IMR-90 (cell line): ENCODE data around the gene B3GAT3. TPM values are rescaled to one million over a fixed set of nuclear protein-coding genes. Genes with fewer than 3 reads are reported as not detected.

Experiments used
- ATAC-seq: fragments of 200-7000 bp; cut with Tn5 transposase; 2 replicates; pipeline ENCODE4 v1.9.1; 2020; ENCODE audit warnings: low read depth, mild to moderate bottlenecking, moderate library complexity
- BruUV-seq: library from RNA; stranded (reverse); fragments of 400-500 nt; replicated peaks from 2 replicates; lab custom pipeline; 2021; lab: Mats Ljungman, UMichigan
- CTCF ChIA-PET: fragments of 300-600 bp; formaldehyde crosslinking; extraction: SDS; loops from one replicate; lab custom pipeline; 2021; ENCODE audit warnings: antibody characterized with exemption; lab: Yijun Ruan, JAX
- POLR2A ChIA-PET: fragments of 300-600 bp; sonication (Branson Sonifier 250); formaldehyde crosslinking; loops from one replicate; lab custom pipeline; 2022; ENCODE audit warnings: antibody characterized with exemption; ENCODE audit not compliant: unreplicated experiment; lab: Charles Lee
- DNase-seq: peaks from one replicate; pipeline ENCODE4 v3.0.0; 2013
- H2AFZ ChIP-seq: replicated peaks from 2 replicates; pipeline ENCODE3; 2013; ENCODE audit warnings: low read length, mild to moderate bottlenecking; ENCODE audit not compliant: poor library complexity
- H2AK5ac ChIP-seq: 2 replicates; pipeline ENCODE4 v1.6.1; 2013; ENCODE audit warnings: low read depth, low read length, inconsistent platforms
- H2AK9ac ChIP-seq: replicated peaks from 2 replicates; pipeline ENCODE3; 2013; ENCODE audit warnings: mild to moderate bottlenecking, low read depth, low read length, moderate library complexity; ENCODE audit not compliant: poor library complexity
- H2BK120ac ChIP-seq: 2 replicates; pipeline ENCODE4 v1.6.1; 2013; ENCODE audit warnings: low read depth, low read length, inconsistent platforms
- H2BK15ac ChIP-seq: 3 replicates; pipeline ENCODE4 v1.6.1; 2013; ENCODE audit warnings: low read depth, low read length, inconsistent platforms
- H2BK20ac ChIP-seq: 2 replicates; pipeline ENCODE4 v1.6.1; 2013; ENCODE audit warnings: low read depth, mild to moderate bottlenecking, inconsistent platforms, low read length, moderate library complexity
- H2BK5ac ChIP-seq: 2 replicates; pipeline ENCODE4 v1.6.1; 2013; ENCODE audit warnings: mild to moderate bottlenecking, low read depth, low read length, inconsistent platforms; ENCODE audit not compliant: poor library complexity, severe bottlenecking
- H3K14ac ChIP-seq: replicated peaks from 2 replicates; pipeline ENCODE4 v1.6.1; 2013; ENCODE audit warnings: low read depth, low read length, inconsistent platforms
- H3K18ac ChIP-seq: 2 replicates; pipeline ENCODE4 v1.6.1; 2013; ENCODE audit warnings: low read depth, low read length, control low read depth
- H3K23ac ChIP-seq: 2 replicates; pipeline ENCODE4 v1.6.1; 2013; ENCODE audit warnings: low read depth, low read length, inconsistent platforms
- H3K27ac ChIP-seq: 2 replicates; pipeline ENCODE4 v1.5.1; 2013; ENCODE audit warnings: mild to moderate bottlenecking, control low read depth, low read length; ENCODE audit not compliant: insufficient read depth
- H3K27me3 ChIP-seq: 2 replicates; pipeline ENCODE4 v1.6.1; 2013; ENCODE audit warnings: low read length; ENCODE audit not compliant: control insufficient read depth, insufficient read depth
- H3K36me3 ChIP-seq: 2 replicates; pipeline ENCODE4 v1.6.1; 2013; ENCODE audit warnings: low read length, mixed read lengths; ENCODE audit not compliant: control insufficient read depth, insufficient read depth
- H3K4ac ChIP-seq: 2 replicates; pipeline ENCODE4 v1.6.1; 2013; ENCODE audit warnings: low read depth, low read length, inconsistent platforms
- H3K4me1 ChIP-seq: 2 replicates; pipeline ENCODE4 v1.6.1; 2013; ENCODE audit warnings: low read length, mixed read lengths; ENCODE audit not compliant: control insufficient read depth, insufficient read depth
- H3K4me2 ChIP-seq: 2 replicates; pipeline ENCODE4 v1.6.1; 2013; ENCODE audit warnings: low read depth, mild to moderate bottlenecking, control low read depth, low read length, moderate library complexity
- H3K4me3 ChIP-seq: 2 replicates; pipeline ENCODE4 v1.5.1; 2013; ENCODE audit warnings: low read depth, mild to moderate bottlenecking, control low read depth, low read length, moderate library complexity; ENCODE audit not compliant: insufficient read depth
- H3K56ac ChIP-seq: 2 replicates; pipeline ENCODE4 v1.6.1; 2013; ENCODE audit warnings: low read length, inconsistent platforms; ENCODE audit not compliant: insufficient read depth; ENCODE audit errors: extremely low read depth
- H3K79me1 ChIP-seq, 2 experiments: 2 replicates each; pipeline ENCODE4 v1.6.1; 2013; ENCODE audit warnings: low read length in 2 of 2, inconsistent platforms in 1 of 2, low read depth in 1 of 2
- H3K9ac ChIP-seq: 2 replicates; pipeline ENCODE4 v1.6.1; 2013; ENCODE audit warnings: low read depth, low read length, control low read depth
- H3K9me1 ChIP-seq: 2 replicates; pipeline ENCODE4 v1.6.1; 2013; ENCODE audit warnings: low read length, inconsistent platforms; ENCODE audit not compliant: insufficient read depth
- H3K9me3 ChIP-seq: 2 replicates; pipeline ENCODE4 v1.6.1; 2013; ENCODE audit warnings: low read length; ENCODE audit not compliant: control insufficient read depth, insufficient read depth
- H4K20me1 ChIP-seq: 2 replicates; pipeline ENCODE4 v1.6.1; 2013; ENCODE audit warnings: low read length, inconsistent platforms; ENCODE audit not compliant: insufficient read depth
- H4K5ac ChIP-seq: 2 replicates; pipeline ENCODE4 v1.6.1; 2013; ENCODE audit warnings: mild to moderate bottlenecking, low read depth, low read length, control low read depth
- H4K8ac ChIP-seq, 2 experiments: 2 replicates each; pipeline ENCODE4 v1.6.1; 2013; ENCODE audit warnings: low read depth in 2 of 2, low read length in 2 of 2, control low read depth in 1 of 2, inconsistent platforms in 1 of 2
- H4K91ac ChIP-seq: 2 replicates; pipeline ENCODE4 v1.6.1; 2013; ENCODE audit warnings: low read depth, low read length, inconsistent platforms; ENCODE audit not compliant: insufficient read depth
- BHLHE40 ChIP-seq: fragments of 150-350 bp; IDR thresholded peaks from 2 replicates; pipeline ENCODE4 v1.6.1; 2016; ENCODE audit warnings: mild to moderate bottlenecking, low read depth, low read length
- CEBPB ChIP-seq: IDR thresholded peaks from 2 replicates; pipeline ENCODE4 v1.6.1; 2012; ENCODE audit warnings: low read depth, low read length, improper control_type of control experiment
- CHD1 ChIP-seq: IDR thresholded peaks from 2 replicates; pipeline ENCODE4 v1.6.1; 2012; ENCODE audit warnings: low read depth, low read length, improper control_type of control experiment
- CTCF ChIP-seq: conservative IDR thresholded peaks from 2 replicates; pipeline ENCODE4 v1.5.1; 2012; ENCODE audit warnings: mild to moderate bottlenecking, low read depth, low read length, improper control_type of control experiment
- ELK1 ChIP-seq: fragments of 150-350 bp; IDR thresholded peaks from 2 replicates; pipeline ENCODE4 v1.6.1; 2016; ENCODE audit warnings: low read depth, mild to moderate bottlenecking, low read length, moderate library complexity, borderline replicate concordance
- FOS ChIP-seq: fragments of 150-350 bp; IDR thresholded peaks from 2 replicates; pipeline ENCODE4 v1.6.1; 2016; ENCODE audit warnings: low read depth, low read length
- MAFK ChIP-seq: IDR thresholded peaks from 2 replicates; pipeline ENCODE4 v1.6.1; 2012; ENCODE audit warnings: low read depth, low read length, improper control_type of control experiment
- MAZ ChIP-seq: IDR thresholded peaks from 2 replicates; pipeline ENCODE4 v1.6.1; 2012; ENCODE audit warnings: low read depth, mild to moderate bottlenecking, low read length, improper control_type of control experiment, moderate library complexity, borderline replicate concordance
- MXI1 ChIP-seq: IDR thresholded peaks from 2 replicates; pipeline ENCODE4 v1.6.1; 2012; ENCODE audit warnings: low read depth, mild to moderate bottlenecking, low read length, moderate library complexity, borderline replicate concordance
- NFE2L2 ChIP-seq: fragments of 150-350 bp; IDR thresholded peaks from 2 replicates; pipeline ENCODE4 v1.6.1; 2016; ENCODE audit warnings: low read depth, mild to moderate bottlenecking, low read length
- POLR2A ChIP-seq: IDR thresholded peaks from 2 replicates; pipeline ENCODE4 v1.6.1; 2012; ENCODE audit warnings: mild to moderate bottlenecking, low read depth, low read length
- RAD21 ChIP-seq: IDR thresholded peaks from 2 replicates; pipeline ENCODE4 v1.6.1; 2012; ENCODE audit warnings: low read length, improper control_type of control experiment
- RFX5 ChIP-seq: IDR thresholded peaks from 2 replicates; pipeline ENCODE4 v1.8.0; 2012; ENCODE audit warnings: low read depth, mild to moderate bottlenecking, low read length, moderate library complexity
- SMC3 ChIP-seq: fragments of 150-350 bp; IDR thresholded peaks from 2 replicates; pipeline ENCODE4 v1.6.1; 2016; ENCODE audit warnings: low read depth, mild to moderate bottlenecking, antibody characterized with exemption, low read length, moderate library complexity
- USF2 ChIP-seq: fragments of 150-350 bp; IDR thresholded peaks from 2 replicates; pipeline ENCODE4 v1.6.1; 2017; ENCODE audit warnings: mild to moderate bottlenecking, antibody characterized with exemption, low read length, low read depth
- WGBS, 2 experiments: methylation state at CpG; one replicate each; pipeline versions ENCODE4 v1.1.5 to v1.1.7; 2013; ENCODE audit warnings: missing lambda C conversion rate in 2 of 2; ENCODE audit not compliant: insufficient read length in 1 of 2; ENCODE audit errors: extremely low coverage in 2 of 2; 5-methylcytosine and 5-hydroxymethylcytosine counted together
- dilution Hi-C: fragments of 300-500 bp; cut with HindIII; formaldehyde crosslinking; loops from one replicate; pipeline ENCODE4 v1.14.3; 2018; ENCODE audit warnings: low sequenced_read_pairs; ENCODE audit not compliant: unreplicated experiment
- in situ Hi-C: fragments of 300-500 bp; cut with MboI; formaldehyde crosslinking; loops from 3 replicates; pipeline ENCODE4 v1.14.3; 2019; ENCODE audit warnings: low sequenced_read_pairs, inconsistent platforms, mixed read lengths
- intact Hi-C: fragments of 100-400 bp; cut with micrococcal nuclease; formaldehyde crosslinking; loops from 2 replicates; pipeline ENCODE4 v1.10.0; 2022
- polyA plus RNA-seq, 3 experiments: library from polyadenylated mRNA; depleted of rRNA; stranded (reverse); fragments of >200 nt; gene quantifications; 2 replicates each; pipeline ENCODE4 v1.2.3, GENCODE V29; 2012; ENCODE audit warnings: low replicate concordance in 1 of 3
- total RNA-seq: library from RNA; depleted of rRNA; stranded (reverse); fragments of >200 nt; gene quantifications from 2 replicates; pipeline ENCODE4 v1.2.3, GENCODE V29; 2012

The B3GAT3 gene
- total and polyA plus RNA-seq, 2 of the 4 experiments (the other 2 are of a cell fraction) = 10.4 to 38.4 TPM

GRCh38 chr11:62603776-62604299 is 17.9 kb downstream of the B3GAT3 start:
- in situ Hi-C loops = no loop called here
- BruUV-seq = no TSS peak

More at GRCh38 chr11:62603776-62604299, 17.9 kb downstream of the B3GAT3 start:
- no peak for ATAC-seq
- Histone ChIP-seq H3K9me3 (no peaks in the 10 kb centered on the region), H2BK120ac (no peak overlapping the region), H3K56ac (no peak overlapping the region), H3K4me2 (no peak overlapping the region), H3K9ac (no peak overlapping the region), H2BK15ac (no peak overlapping the region), H3K79me1 (peaks cover 2 to 20% of the 10 kb centered on the region in 2 experiments; a peak in 3 of 4 replicates), H4K5ac (no peak overlapping the region), H3K4ac (no peak overlapping the region), H4K91ac (no peak overlapping the region), H3K9me1 (peaks cover 5% of the 10 kb centered on the region), H2AK5ac (peak overlapping the region; percentile 30; the same call in 1 of the 2 replicates), H3K14ac (no peak overlapping the region), H3K27ac (no peak overlapping the region), H3K36me3 (peaks cover 28% of the 10 kb centered on the region), H2BK5ac (no peak overlapping the region), H2AK9ac (no peak overlapping the region), H3K23ac (no peak overlapping the region), H3K4me1 (peaks cover 7% of the 10 kb centered on the region), H3K4me3 (no peak overlapping the region), H2AFZ (no peak overlapping the region), H2BK20ac (no peak overlapping the region), H4K20me1 (peaks cover 12% of the 10 kb centered on the region; the same call in 1 of the 2 replicates), H4K8ac (no peak overlapping the region), H3K18ac (no peak overlapping the region), H3K27me3 (no peaks in the 10 kb centered on the region)
- no peak for DNase-seq
- dilution Hi-C loops = no loop called here
- intact Hi-C loops = no loop called here
- POLR2A ChIA-PET = interaction anchor here (1.0 kb wide), 1 partner anchor 12 kb away, joined by 4 read pairs; no protein-coding TSS in a partner anchor
- CTCF ChIA-PET = no interaction called here
- TF ChIP-seq RAD21 (no peak), RFX5 (no peak), MXI1 (no peak), USF2 (no peak), CHD1 (no peak), MAFK (no peak), ELK1 (no peak), CTCF (no peak), FOS (no peak), BHLHE40 (no peak), CEBPB (no peak), POLR2A (no peak), NFE2L2 (no peak), MAZ (no peak), SMC3 (no peak)
- WGBS, 2 experiments = no CpG with 5 or more reads among the region's 8 CpGs
